K562 (cell line): ENCODE results near the gene MLXIPL. TPM values are rescaled to one million over a fixed set of nuclear protein-coding genes. Genes with fewer than 3 reads are reported as not detected.
A peak's percentile ranks its signal among the peaks of the same experiment; 100 is the strongest.

Experiments
- ATAC-seq: fragments of 200-7000 bp; cut with Tn5 transposase; 3 replicates; pipeline ENCODE4 v1.9.1; 2020; ENCODE audit warnings: moderate library complexity
- BruUV-seq: library from RNA; stranded (reverse); fragments of 400-500 nt; replicated peaks from 2 replicates; lab custom pipeline; 2021; lab: Mats Ljungman, UMichigan
- CTCF ChIA-PET: fragments of 300-600 bp; formaldehyde crosslinking; extraction: SDS; loops from one replicate; lab custom pipeline; 2021; ENCODE audit warnings: low intra/inter-chr PET ratio; lab: Yijun Ruan, JAX
- POLR2A ChIA-PET: fragments of 300-600, 350-650 bp; sonication (Branson Sonifier 250); formaldehyde crosslinking; extraction: SDS; loops from one replicate; lab custom pipeline; 2021; ENCODE audit warnings: antibody characterized with exemption, inconsistent platforms; lab: Yijun Ruan, JAX
- DNase-seq, 4 experiments: peaks; one replicate each; pipeline versions ENCODE4 v3.0.0 to v3.0.0-alpha.2; 2011 to 2018; ENCODE audit warnings: low spot score in 3 of 4, mixed read lengths in 3 of 4; ENCODE audit errors: extremely low read depth in 1 of 4
- FAIRE-seq: peaks from 2 replicates; lab custom pipeline; 2011; peaks lifted over from hg19 to GRCh38; lab: Jason Lieb, UNC
- H2AFZ ChIP-seq: 2 replicates; pipeline ENCODE4 v1.6.0; 2011; ENCODE audit warnings: low read depth, low read length, control low read depth, inconsistent platforms
- H3K27ac ChIP-seq: fragments of 200-600 bp; 3 replicates; pipeline ENCODE4 v1.8.0; 2011; ENCODE audit warnings: low read depth, mild to moderate bottlenecking, control low read depth, inconsistent platforms, low read length, moderate library complexity, mixed read lengths; ENCODE audit errors: extremely low read depth
- H3K27me3 ChIP-seq, 2 experiments: fragments of 300-600 bp in 1 of 2; 2 replicates in 1 of 2; 3 replicates in 1 of 2; pipeline versions ENCODE4 v1.6.0 to v1.8.0; 2011; ENCODE audit warnings: inconsistent platforms in 2 of 2, low read length in 2 of 2, mild to moderate bottlenecking in 1 of 2, mixed read lengths in 1 of 2, moderate library complexity in 1 of 2; ENCODE audit not compliant: control insufficient read depth in 2 of 2, insufficient read depth in 2 of 2
- H3K36me3 ChIP-seq: fragments of 300-600 bp; 3 replicates; pipeline ENCODE4 v1.8.0; 2011; ENCODE audit warnings: mild to moderate bottlenecking, low read length, inconsistent platforms; ENCODE audit not compliant: control insufficient read depth, insufficient read depth
- H3K4me1 ChIP-seq, 2 experiments: fragments of 200-600 bp in 1 of 2; replicated peaks in 1 of 2; 2 replicates in 1 of 2; 3 replicates in 1 of 2; pipeline versions ENCODE4 v1.5.1 to v1.8.0; 2011; ENCODE audit warnings: inconsistent platforms in 2 of 2, low read length in 2 of 2, mild to moderate bottlenecking in 1 of 2, mixed read lengths in 1 of 2, moderate library complexity in 1 of 2; ENCODE audit not compliant: control insufficient read depth in 2 of 2, insufficient read depth in 2 of 2
- H3K4me2 ChIP-seq: 2 replicates; pipeline ENCODE4 v1.6.1; 2011; ENCODE audit warnings: low read length, control low read depth, inconsistent platforms, mixed read lengths; ENCODE audit not compliant: insufficient read depth
- H3K4me3 ChIP-seq: fragments of 200-600 bp; sonication (generic), shearing (Covaris generic); 2 replicates; pipeline ENCODE4 v1.5.1; 2016; ENCODE audit warnings: control low read depth, inconsistent platforms
- H3K79me2 ChIP-seq: fragments of 200-600 bp; 3 replicates; pipeline ENCODE4 v1.8.0; 2011; ENCODE audit warnings: low read length, inconsistent platforms; ENCODE audit not compliant: control insufficient read depth, insufficient read depth
- H3K9ac ChIP-seq, 2 experiments: 2 replicates each; pipeline versions ENCODE4 v1.6.0 to v1.6.1; 2011; ENCODE audit warnings: low read depth in 2 of 2, low read length in 2 of 2, control low read depth in 1 of 2, inconsistent platforms in 1 of 2, mild to moderate bottlenecking in 1 of 2, mixed read lengths in 1 of 2; ENCODE audit not compliant: insufficient read depth in 1 of 2
- H3K9me1 ChIP-seq: one replicate; pipeline ENCODE4 v1.6.0; 2011; ENCODE audit warnings: inconsistent platforms, mild to moderate bottlenecking, low read length, moderate library complexity; ENCODE audit not compliant: control insufficient read depth, insufficient read depth
- H3K9me3 ChIP-seq: replicated peaks from 2 replicates; pipeline ENCODE4 v1.5.1; 2011; ENCODE audit warnings: low read depth, low read length, inconsistent platforms; ENCODE audit not compliant: control insufficient read depth, insufficient read depth
- H4K20me1 ChIP-seq: replicated peaks from 2 replicates; pipeline ENCODE4 v1.6.1; 2011; ENCODE audit warnings: low read length, inconsistent platforms, mixed read lengths; ENCODE audit not compliant: control insufficient read depth, insufficient read depth
- MCM3 ChIP-seq: fragments of 450-650 bp; IDR thresholded peaks from 2 replicates; pipeline ENCODE4 v1.6.1; 2016
- RBM22 ChIP-seq: fragments of 200-400 bp; formaldehyde crosslinking; IDR thresholded peaks from 2 replicates; pipeline ENCODE4 v1.6.1; 2018; ENCODE audit warnings: low read length, low read depth; ENCODE audit not compliant: poor library complexity, severe bottlenecking
- ZNF384 ChIP-seq: IDR thresholded peaks from 2 replicates; pipeline ENCODE4 v1.6.1; 2012; ENCODE audit warnings: low read depth, low read length, improper control_type of control experiment
- WGBS: fragments of 100-300 bp; shearing (Covaris generic); methylation state at CpG from one replicate; pipeline ENCODE4 v1.1.6; 2016; ENCODE audit warnings: low coverage, mixed read lengths; ENCODE audit not compliant: insufficient coverage; ENCODE audit errors: missing lambda C conversion rate; 5-methylcytosine and 5-hydroxymethylcytosine counted together
- in situ Hi-C: fragments of 300-500 bp; cut with MboI; formaldehyde crosslinking; loops from 4 replicates; pipeline ENCODE4 v1.15.0; 2018; ENCODE audit warnings: inconsistent platforms, mixed read lengths
- intact Hi-C: fragments of 100-400 bp; cut with micrococcal nuclease; formaldehyde crosslinking; loops from 2 replicates; pipeline ENCODE4 v1.14.2; 2022
- polyA plus RNA-seq, 8 experiments: library from polyadenylated mRNA; depleted of rRNA in 4 of 8; stranded (reverse) in 5 of 8; unstranded in 3 of 8; fragments of >200 nt; fragmentation: Nextera tagmentation in 2 of 8; fragmentation: Illumina TruSeq in 1 of 8; extraction: Ambion mirVana in 2 of 8; extraction: Trizol in 1 of 8; gene quantifications; 2 replicates each; pipeline versions ENCODE4 v1.2.1 to v1.2.3, GENCODE V29; 2011 to 2014; ENCODE audit warnings: inconsistent platforms in 1 of 8, missing spikeins in 1 of 8
- total RNA-seq, 7 experiments: library from RNA; depleted of rRNA in 6 of 7; stranded (reverse); fragments of >200 nt in 6 of 7; fragmentation: Illumina TruSeq in 2 of 7; extraction: Trizol in 2 of 7; gene quantifications; 2 replicates each; pipeline versions ENCODE4 v1.2.1 to v1.2.3, GENCODE V29; 2011 to 2021; ENCODE audit warnings: low replicate concordance in 1 of 7
- TF ChIP-seq, protein P1 (sequence below): fragments of 450-650 bp; formaldehyde crosslinking; IDR thresholded peaks from 2 replicates; pipeline ENCODE4 v1.4.0; 2020; ENCODE audit warnings: mild to moderate bottlenecking
- TF ChIP-seq, protein P2 (sequence below): IDR thresholded peaks from 2 replicates; pipeline ENCODE4 v1.6.1; 2016; ENCODE audit warnings: missing genetic modification characterization, missing compliant biosample characterization
- TF ChIP-seq, protein P3 (sequence below): fragments of 450-650 bp; IDR thresholded peaks from 2 replicates; pipeline ENCODE4 v1.6.1; 2016; ENCODE audit warnings: mild to moderate bottlenecking

MLXIPL gene
- total and polyA plus RNA-seq, 9 of the 15 experiments (the other 6 are each of a cell fraction or from before 2014, with no cell fraction given): 0.11 to 18.4 (median 1.4) TPM

DNA sequence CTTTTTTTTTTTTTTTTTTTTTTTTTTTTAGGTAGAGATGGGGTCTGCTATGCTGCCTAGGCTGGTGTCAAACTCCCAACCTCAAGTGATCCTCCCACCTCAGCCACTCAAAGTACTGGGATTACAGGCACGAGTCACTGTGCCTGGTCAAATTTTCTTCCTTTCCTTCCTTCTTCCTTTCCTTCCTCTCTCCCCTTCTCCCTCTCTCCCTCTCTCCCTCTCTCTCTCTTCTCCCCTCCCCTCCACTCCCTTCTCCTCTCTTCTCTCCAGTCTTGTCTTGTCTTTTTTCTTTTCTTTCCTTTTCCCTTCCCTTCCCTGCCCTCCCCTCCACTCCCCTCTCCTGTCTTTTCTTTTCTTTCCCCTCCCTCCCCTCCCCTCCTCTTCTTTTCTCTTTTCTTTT is 7.2 kb upstream of the MLXIPL start:
- H3K9me1 ChIP-seq: no peaks in the 10 kb centered on the region
- ATAC-seq: no peak
- no peak overlapping the region for H3K4me3 ChIP-seq
- no peak overlapping the region for H2AFZ ChIP-seq
- no peaks in the 10 kb centered on the region for H3K36me3 ChIP-seq
- no peak for DNase-seq
- ChIA-PET POLR2A (interaction anchor here (0.6 to 1.2 kb wide), 2 partner anchors 12 to 34 kb away, joined by 3 read pairs; no protein-coding TSS in a partner anchor), CTCF (no interaction called here)
- 0% methylated on average over 1 of the region's 1 CpG for WGBS
- H3K79me2 ChIP-seq: no peaks in the 10 kb centered on the region
- in situ Hi-C loops: no loop called here
- no peaks in the 10 kb centered on the region for H3K9me3 ChIP-seq
- no peak for FAIRE-seq
- TF ChIP-seq ZNF384 (0 out of 2 replicates have a peak, but pooled peaks have one; percentile 27), RBM22 (no peak), MCM3 (0 out of 2 replicates have a peak, but pooled peaks have one; percentile 36)
- TF ChIP-seq, protein P1, sequence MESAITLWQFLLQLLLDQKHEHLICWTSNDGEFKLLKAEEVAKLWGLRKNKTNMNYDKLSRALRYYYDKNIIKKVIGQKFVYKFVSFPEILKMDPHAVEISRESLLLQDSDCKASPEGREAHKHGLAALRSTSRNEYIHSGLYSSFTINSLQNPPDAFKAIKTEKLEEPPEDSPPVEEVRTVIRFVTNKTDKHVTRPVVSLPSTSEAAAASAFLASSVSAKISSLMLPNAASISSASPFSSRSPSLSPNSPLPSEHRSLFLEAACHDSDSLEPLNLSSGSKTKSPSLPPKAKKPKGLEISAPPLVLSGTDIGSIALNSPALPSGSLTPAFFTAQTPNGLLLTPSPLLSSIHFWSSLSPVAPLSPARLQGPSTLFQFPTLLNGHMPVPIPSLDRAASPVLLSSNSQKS (CRISPR knock-in tag): no peak
- TF ChIP-seq, protein P2, sequence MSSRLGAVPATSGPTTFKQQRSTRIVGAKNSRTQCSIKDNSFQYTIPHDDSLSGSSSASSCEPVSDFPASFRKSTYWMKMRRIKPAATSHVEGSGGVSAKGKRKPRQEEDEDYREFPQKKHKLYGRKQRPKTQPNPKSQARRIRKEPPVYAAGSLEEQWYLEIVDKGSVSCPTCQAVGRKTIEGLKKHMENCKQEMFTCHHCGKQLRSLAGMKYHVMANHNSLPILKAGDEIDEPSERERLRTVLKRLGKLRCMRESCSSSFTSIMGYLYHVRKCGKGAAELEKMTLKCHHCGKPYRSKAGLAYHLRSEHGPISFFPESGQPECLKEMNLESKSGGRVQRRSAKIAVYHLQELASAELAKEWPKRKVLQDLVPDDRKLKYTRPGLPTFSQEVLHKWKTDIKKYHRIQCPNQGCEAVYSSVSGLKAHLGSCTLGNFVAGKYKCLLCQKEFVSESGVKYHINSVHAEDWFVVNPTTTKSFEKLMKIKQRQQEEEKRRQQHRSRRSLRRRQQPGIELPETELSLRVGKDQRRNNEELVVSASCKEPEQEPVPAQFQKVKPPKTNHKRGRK (tag): peak; percentile 81
- TF ChIP-seq, protein P3, sequence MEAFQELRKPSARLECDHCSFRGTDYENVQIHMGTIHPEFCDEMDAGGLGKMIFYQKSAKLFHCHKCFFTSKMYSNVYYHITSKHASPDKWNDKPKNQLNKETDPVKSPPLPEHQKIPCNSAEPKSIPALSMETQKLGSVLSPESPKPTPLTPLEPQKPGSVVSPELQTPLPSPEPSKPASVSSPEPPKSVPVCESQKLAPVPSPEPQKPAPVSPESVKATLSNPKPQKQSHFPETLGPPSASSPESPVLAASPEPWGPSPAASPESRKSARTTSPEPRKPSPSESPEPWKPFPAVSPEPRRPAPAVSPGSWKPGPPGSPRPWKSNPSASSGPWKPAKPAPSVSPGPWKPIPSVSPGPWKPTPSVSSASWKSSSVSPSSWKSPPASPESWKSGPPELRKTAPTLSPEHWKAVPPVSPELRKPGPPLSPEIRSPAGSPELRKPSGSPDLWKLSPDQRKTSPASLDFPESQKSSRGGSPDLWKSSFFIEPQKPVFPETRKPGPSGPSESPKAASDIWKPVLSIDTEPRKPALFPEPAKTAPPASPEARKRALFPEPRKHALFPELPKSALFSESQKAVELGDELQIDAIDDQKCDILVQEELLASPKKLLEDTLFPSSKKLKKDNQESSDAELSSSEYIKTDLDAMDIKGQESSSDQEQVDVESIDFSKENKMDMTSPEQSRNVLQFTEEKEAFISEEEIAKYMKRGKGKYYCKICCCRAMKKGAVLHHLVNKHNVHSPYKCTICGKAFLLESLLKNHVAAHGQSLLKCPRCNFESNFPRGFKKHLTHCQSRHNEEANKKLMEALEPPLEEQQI: no peak
- no TSS peak for BruUV-seq
- intact Hi-C loops: no loop called here
- peaks cover 29 to 59% of the 10 kb centered on the region in 2 experiments for H3K27me3 ChIP-seq
- no peak overlapping the region for H3K4me2 ChIP-seq
- no peak overlapping the region for H3K9ac ChIP-seq
- no peaks in the 10 kb centered on the region; a peak in 1 of 5 replicates for H3K4me1 ChIP-seq
- peaks cover 5% of the 10 kb centered on the region; the same call in 1 of the 2 replicates for H4K20me1 ChIP-seq
- no peak overlapping the region for H3K27ac ChIP-seq
